DOHH2 (cell line): ENCODE data around the gene TNFRSF12A.

Source experiments
- H3F3A ChIP-seq: fragments of 200-600 bp; sonication (generic), shearing (Covaris generic); 2 replicates; pipeline ENCODE4 v1.6.0; 2016; ENCODE audit warnings: antibody characterized with exemption, mild to moderate bottlenecking; ENCODE audit not compliant: control insufficient read depth, insufficient read depth
- H3K27ac ChIP-seq: fragments of 200-600 bp; sonication (generic); 2 replicates; pipeline ENCODE4 v1.5.1; 2014; ENCODE audit warnings: low read depth, mild to moderate bottlenecking, low read length, moderate library complexity
- H3K27me3 ChIP-seq: fragments of 200-600 bp; sonication (generic); 2 replicates; pipeline ENCODE4 v1.6.1; 2014; ENCODE audit warnings: mild to moderate bottlenecking, low read length, mixed read lengths; ENCODE audit not compliant: control insufficient read depth
- H3K36me3 ChIP-seq: fragments of 200-600 bp; sonication (generic); 2 replicates; pipeline ENCODE4 v1.6.1; 2014; ENCODE audit warnings: mild to moderate bottlenecking, low read length, moderate library complexity, mixed read lengths; ENCODE audit not compliant: control insufficient read depth
- H3K4me1 ChIP-seq: fragments of 200-600 bp; sonication (generic); 2 replicates; pipeline ENCODE4 v1.6.1; 2014; ENCODE audit warnings: mild to moderate bottlenecking, low read length, mixed read lengths; ENCODE audit not compliant: control insufficient read depth
- H3K4me2 ChIP-seq: fragments of 200-600 bp; sonication (generic); 2 replicates; pipeline ENCODE4 v1.6.0; 2014; ENCODE audit warnings: mild to moderate bottlenecking, low read length, moderate library complexity
- H3K4me3 ChIP-seq: fragments of 200-600 bp; sonication (generic); 2 replicates; pipeline ENCODE4 v1.5.1; 2014; ENCODE audit warnings: mild to moderate bottlenecking, low read length, mixed read lengths
- H3K79me2 ChIP-seq: fragments of 200-600 bp; sonication (generic); 2 replicates; pipeline ENCODE4 v1.6.1; 2014; ENCODE audit warnings: mild to moderate bottlenecking, low read length, mixed read lengths; ENCODE audit not compliant: control insufficient read depth
- H3K9me2 ChIP-seq: fragments of 200-600 bp; sonication (generic); replicated peaks from 2 replicates; pipeline ENCODE4 v1.6.1; 2014; ENCODE audit warnings: mild to moderate bottlenecking, low read length, mixed read lengths; ENCODE audit not compliant: control insufficient read depth
- H3K9me3 ChIP-seq: fragments of 200-600 bp; sonication (generic); 2 replicates; pipeline ENCODE4 v1.6.1; 2014; ENCODE audit warnings: antibody characterized with exemption, low read length, mixed read lengths; ENCODE audit not compliant: control insufficient read depth, insufficient read depth
- H4K20me1 ChIP-seq: fragments of 200-600 bp; sonication (generic); 2 replicates; pipeline ENCODE4 v1.6.0; 2014; ENCODE audit warnings: low read depth, mild to moderate bottlenecking, antibody characterized with exemption, low read length, moderate library complexity; ENCODE audit not compliant: control insufficient read depth, insufficient read depth
- EZH2phosphoT487 ChIP-seq: fragments of 200-600 bp; sonication (generic); IDR thresholded peaks from 2 replicates; pipeline ENCODE4 v1.6.1; 2017; ENCODE audit warnings: borderline replicate concordance, mild to moderate bottlenecking, antibody characterized with exemption, low read length, moderate library complexity, mixed read lengths
- TF ChIP-seq, protein P1 (sequence below): fragments of 200-600 bp; sonication (generic); IDR thresholded peaks from one replicate; pipeline ENCODE4 v1.5.1; 2014; ENCODE audit warnings: antibody characterized with exemption, mild to moderate bottlenecking, low read depth, low read length; ENCODE audit not compliant: poor library complexity, severe bottlenecking

Gene TNFRSF12A

DNA sequence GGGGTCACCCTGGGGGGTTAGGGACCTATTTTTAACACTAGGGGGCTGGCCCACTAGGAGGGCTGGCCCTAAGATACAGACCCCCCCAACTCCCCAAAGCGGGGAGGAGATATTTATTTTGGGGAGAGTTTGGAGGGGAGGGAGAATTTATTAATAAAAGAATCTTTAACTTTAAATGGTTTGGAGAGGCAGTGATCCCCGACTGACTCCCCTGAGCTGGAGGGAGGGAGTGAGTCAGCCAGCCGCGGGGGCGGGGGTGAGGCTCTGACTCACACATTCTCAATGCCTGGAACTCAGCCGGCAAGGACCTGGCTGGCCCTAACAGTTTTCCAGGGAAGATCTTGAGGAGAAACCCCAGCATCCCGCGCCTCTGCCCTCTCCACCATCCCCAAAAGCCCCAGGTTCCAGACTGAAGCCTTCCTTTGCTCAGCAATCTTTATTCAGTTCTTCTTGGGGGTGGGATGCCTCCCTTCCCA lies 2.1 kb downstream of the TNFRSF12A start:
- H3K4me2 ChIP-seq, result peak overlapping the region; percentile 90; the same call in 1 of the 2 replicates
- H3K79me2 ChIP-seq, result peaks cover 5% of the 10 kb centered on the region
- H3F3A ChIP-seq, result peaks cover 11% of the 10 kb centered on the region; the same call in 1 of the 2 replicates
- no peaks in the 10 kb centered on the region for H4K20me1 ChIP-seq
- no peak for TF ChIP-seq EZH2phosphoT487
- TF ChIP-seq, protein P1, sequence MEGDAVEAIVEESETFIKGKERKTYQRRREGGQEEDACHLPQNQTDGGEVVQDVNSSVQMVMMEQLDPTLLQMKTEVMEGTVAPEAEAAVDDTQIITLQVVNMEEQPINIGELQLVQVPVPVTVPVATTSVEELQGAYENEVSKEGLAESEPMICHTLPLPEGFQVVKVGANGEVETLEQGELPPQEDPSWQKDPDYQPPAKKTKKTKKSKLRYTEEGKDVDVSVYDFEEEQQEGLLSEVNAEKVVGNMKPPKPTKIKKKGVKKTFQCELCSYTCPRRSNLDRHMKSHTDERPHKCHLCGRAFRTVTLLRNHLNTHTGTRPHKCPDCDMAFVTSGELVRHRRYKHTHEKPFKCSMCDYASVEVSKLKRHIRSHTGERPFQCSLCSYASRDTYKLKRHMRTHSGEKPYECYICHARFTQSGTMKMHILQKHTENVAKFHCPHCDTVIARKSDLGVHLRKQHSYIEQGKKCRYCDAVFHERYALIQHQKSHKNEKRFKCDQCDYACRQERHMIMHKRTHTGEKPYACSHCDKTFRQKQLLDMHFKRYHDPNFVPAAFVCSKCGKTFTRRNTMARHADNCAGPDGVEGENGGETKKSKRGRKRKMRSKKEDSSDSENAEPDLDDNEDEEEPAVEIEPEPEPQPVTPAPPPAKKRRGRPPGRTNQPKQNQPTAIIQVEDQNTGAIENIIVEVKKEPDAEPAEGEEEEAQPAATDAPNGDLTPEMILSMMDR, result no peak
- H3K27ac ChIP-seq, result no peak overlapping the region
- no peaks in the 10 kb centered on the region for H3K9me3 ChIP-seq
- H3K4me3 ChIP-seq, result no peak overlapping the region
- no peaks in the 10 kb centered on the region for H3K27me3 ChIP-seq
- H3K4me1 ChIP-seq, result peaks cover 36% of the 10 kb centered on the region
- no peaks in the 10 kb centered on the region for H3K9me2 ChIP-seq
- H3K36me3 ChIP-seq, result peaks cover 17% of the 10 kb centered on the region

GRCh38 chr16:3022684-3023414 lies 2.7 kb downstream of the TNFRSF12A start:
- Histone ChIP-seq H3K79me2 (peaks cover 5% of the 10 kb centered on the region), H3K9me2 (no peaks in the 10 kb centered on the region), H3K36me3 (peaks cover 19% of the 10 kb centered on the region), H3K27me3 (no peaks in the 10 kb centered on the region), H3K4me1 (peaks cover 39% of the 10 kb centered on the region), H3K4me3 (peak overlapping the region; percentile 78), H4K20me1 (no peaks in the 10 kb centered on the region), H3K4me2 (peak overlapping the region; percentile 90), H3K9me3 (no peaks in the 10 kb centered on the region), H3F3A (peaks cover 14% of the 10 kb centered on the region; the same call in 1 of the 2 replicates), H3K27ac (no peak overlapping the region)
- no peak for TF ChIP-seq EZH2phosphoT487
- TF ChIP-seq, protein P1, result no peak

DNA sequence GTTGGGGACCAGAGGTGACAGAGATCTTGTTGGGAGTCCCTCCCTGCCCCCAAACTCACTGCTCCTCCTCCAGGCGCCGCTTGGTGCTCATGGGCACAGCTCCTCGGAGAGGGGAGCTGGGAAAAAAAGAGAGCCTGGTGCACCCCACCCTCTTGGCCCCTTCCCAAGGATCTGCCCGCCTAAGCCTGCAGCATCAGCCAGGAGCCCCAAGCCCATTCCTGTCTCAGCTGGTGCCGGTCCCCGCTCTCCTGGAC lies 3.2 kb downstream of the TNFRSF12A start:
- peaks cover 5% of the 10 kb centered on the region for H3K79me2 ChIP-seq
- H3K36me3 ChIP-seq, result peaks cover 19% of the 10 kb centered on the region
- H3K27me3 ChIP-seq, result no peaks in the 10 kb centered on the region; the same call in 1 of the 2 replicates
- H3K9me2 ChIP-seq, result no peaks in the 10 kb centered on the region
- H3F3A ChIP-seq, result peaks cover 14% of the 10 kb centered on the region; the same call in 1 of the 2 replicates
- no peaks in the 10 kb centered on the region; the same call in 1 of the 2 replicates for H4K20me1 ChIP-seq
- H3K27ac ChIP-seq, result no peak overlapping the region
- H3K4me1 ChIP-seq, result peaks cover 43% of the 10 kb centered on the region
- peak overlapping the region; percentile 90 for H3K4me2 ChIP-seq
- H3K9me3 ChIP-seq, result no peaks in the 10 kb centered on the region
- H3K4me3 ChIP-seq, result peak overlapping the region; percentile 78
- no peak for TF ChIP-seq EZH2phosphoT487
